ENCODE results near the gene LDAF1.
"Not testable (repeated sequence)": the region's sequence is repeated elsewhere in the genome, so short reads cannot be mapped to it uniquely, and the experiment has no call there.

The LDAF1 gene

GRCh38 chr16:21163576-21163975, 5.1 kb downstream of the LDAF1 start:
- no peak for DNase-seq

GRCh38 chr16:21164521-21165168, 6.2 kb downstream of the LDAF1 start:
- no peak for DNase-seq

GRCh38 chr16:21166561-21166961, 8.1 kb downstream of the LDAF1 start:
- DNase-seq, result no peak

- DNase-seq, result no peak
Measured at GRCh38 chr16:21167360-21167759, 8.9 kb downstream of the LDAF1 start.

GRCh38 chr16:21167929-21168602, 9.6 kb downstream of the LDAF1 start:
- no peak for DNase-seq

GRCh38 chr16:21169249-21169981, 10.9 kb downstream of the LDAF1 start:
- DNase-seq, result no peak

GRCh38 chr16:21170116-21170515, 11.6 kb downstream of the LDAF1 start:
- not testable (repeated sequence) for DNase-seq

GRCh38 chr16:21172650-21173049, 14.2 kb downstream of the LDAF1 start:
- DNase-seq, result no peak

- no peak for DNase-seq
Measured at GRCh38 chr16:21175397-21175796, 16.9 kb downstream of the LDAF1 start.

GRCh38 chr16:21179126-21179982, 20.9 kb downstream of the LDAF1 start:
- DNase-seq, result no peak

GRCh38 chr16:21179983-21180365, 21.5 kb downstream of the LDAF1 start:
- no peak for DNase-seq

- no peak for DNase-seq
Measured at GRCh38 chr16:21183995-21184394, 25.5 kb downstream of the LDAF1 start.

- DNase-seq, result no peak
Measured at GRCh38 chr16:21184834-21185233, 26.4 kb downstream of the LDAF1 start.

- no peak for DNase-seq
Measured at GRCh38 chr16:21185659-21186325, 27.3 kb downstream of the LDAF1 start.

- DNase-seq, result no peak
Measured at GRCh38 chr16:21186326-21186691, 27.8 kb downstream of the LDAF1 start.

GRCh38 chr16:21189311-21189710, 30.8 kb downstream of the LDAF1 start:
- no peak for DNase-seq

GRCh38 chr16:21190013-21190412, 31.5 kb downstream of the LDAF1 start:
- no peak for DNase-seq

GRCh38 chr16:21190599-21190998, 32.1 kb downstream of the LDAF1 start:
- DNase-seq, result no peak

- DNase-seq, result no peak
Measured at GRCh38 chr16:21192991-21193390, 34.5 kb downstream of the LDAF1 start.

- no peak for DNase-seq
Measured at GRCh38 chr16:21194771-21195301, 36.4 kb downstream of the LDAF1 start.

- DNase-seq, result not testable (repeated sequence)
Measured at GRCh38 chr16:21195330-21195729, 36.9 kb downstream of the LDAF1 start.

- DNase-seq, result no peak
Measured at GRCh38 chr16:21197112-21197511, 38.6 kb downstream of the LDAF1 start.

All from activated CD8-positive, alpha-beta memory T cell treated with anti-CD3 and anti-CD28 coated beads, Interleukin-2, amount 50 U/mL, for 4 hours (primary cell).